ENCODE data around the gene MYZAP. TPM values are rescaled to one million over a fixed set of nuclear protein-coding genes. Genes with fewer than 3 reads are reported as not detected.

The MYZAP gene
- total and polyA plus RNA-seq, 2 experiments from 2014 or later = 1.0 to 1.5 TPM

DNA sequence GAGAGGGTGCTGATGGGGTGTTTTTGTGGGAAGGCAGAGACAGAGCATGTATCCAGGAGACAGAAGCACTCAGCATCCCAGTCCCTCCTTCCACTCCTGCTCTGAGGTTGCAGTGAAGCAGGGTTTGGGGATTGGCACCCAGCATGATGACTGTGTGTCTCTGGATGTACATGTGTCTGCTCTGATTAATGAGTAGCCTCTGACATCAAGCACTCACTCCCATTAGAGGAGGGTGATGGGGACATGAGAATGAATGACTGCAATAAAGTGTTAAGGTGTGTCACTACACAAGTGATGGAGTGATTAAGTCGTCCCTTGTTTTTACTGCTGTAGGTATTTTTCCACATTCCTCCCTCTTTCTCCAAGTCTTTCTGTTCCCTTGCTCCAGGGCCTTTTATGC is 9.6 kb upstream of the MYZAP start:
- H3K27ac ChIP-seq (ENCODE audit: low read depth) = no peak overlapping the region
- no peaks in the 10 kb centered on the region for H3F3A ChIP-seq (replicated peaks; ENCODE audit: low read depth)
- DNase-seq (ENCODE audit: low spot score) (no peak), ATAC-seq (no peak)
- H4K20me1 ChIP-seq (replicated peaks; ENCODE audit: insufficient read depth) = no peaks in the 10 kb centered on the region
- no peaks in the 10 kb centered on the region for H3K36me3 Mint-ChIP-seq (ENCODE audit: low read depth)
- no peak for TF ChIP-seq JUNB (IDR thresholded peaks at IDR 0.05; ENCODE audit: unreplicated experiment)
- no peak for TF ChIP-seq EZH2phosphoT487 (IDR thresholded peaks at IDR 0.05; ENCODE audit: unreplicated experiment)
- TF ChIP-seq, protein P1, sequence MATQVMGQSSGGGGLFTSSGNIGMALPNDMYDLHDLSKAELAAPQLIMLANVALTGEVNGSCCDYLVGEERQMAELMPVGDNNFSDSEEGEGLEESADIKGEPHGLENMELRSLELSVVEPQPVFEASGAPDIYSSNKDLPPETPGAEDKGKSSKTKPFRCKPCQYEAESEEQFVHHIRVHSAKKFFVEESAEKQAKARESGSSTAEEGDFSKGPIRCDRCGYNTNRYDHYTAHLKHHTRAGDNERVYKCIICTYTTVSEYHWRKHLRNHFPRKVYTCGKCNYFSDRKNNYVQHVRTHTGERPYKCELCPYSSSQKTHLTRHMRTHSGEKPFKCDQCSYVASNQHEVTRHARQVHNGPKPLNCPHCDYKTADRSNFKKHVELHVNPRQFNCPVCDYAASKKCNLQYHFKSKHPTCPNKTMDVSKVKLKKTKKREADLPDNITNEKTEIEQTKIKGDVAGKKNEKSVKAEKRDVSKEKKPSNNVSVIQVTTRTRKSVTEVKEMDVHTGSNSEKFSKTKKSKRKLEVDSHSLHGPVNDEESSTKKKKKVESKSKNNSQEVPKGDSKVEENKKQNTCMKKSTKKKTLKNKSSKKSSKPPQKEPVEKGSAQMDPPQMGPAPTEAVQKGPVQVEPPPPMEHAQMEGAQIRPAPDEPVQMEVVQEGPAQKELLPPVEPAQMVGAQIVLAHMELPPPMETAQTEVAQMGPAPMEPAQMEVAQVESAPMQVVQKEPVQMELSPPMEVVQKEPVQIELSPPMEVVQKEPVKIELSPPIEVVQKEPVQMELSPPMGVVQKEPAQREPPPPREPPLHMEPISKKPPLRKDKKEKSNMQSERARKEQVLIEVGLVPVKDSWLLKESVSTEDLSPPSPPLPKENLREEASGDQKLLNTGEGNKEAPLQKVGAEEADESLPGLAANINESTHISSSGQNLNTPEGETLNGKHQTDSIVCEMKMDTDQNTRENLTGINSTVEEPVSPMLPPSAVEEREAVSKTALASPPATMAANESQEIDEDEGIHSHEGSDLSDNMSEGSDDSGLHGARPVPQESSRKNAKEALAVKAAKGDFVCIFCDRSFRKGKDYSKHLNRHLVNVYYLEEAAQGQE (IDR thresholded peaks at IDR 0.05; ENCODE audit: unreplicated experiment) = no peak
- no peak for TF ChIP-seq EZH2 (IDR thresholded peaks at IDR 0.05; ENCODE audit: low read depth, unreplicated experiment)
- TF ChIP-seq, protein P2, sequence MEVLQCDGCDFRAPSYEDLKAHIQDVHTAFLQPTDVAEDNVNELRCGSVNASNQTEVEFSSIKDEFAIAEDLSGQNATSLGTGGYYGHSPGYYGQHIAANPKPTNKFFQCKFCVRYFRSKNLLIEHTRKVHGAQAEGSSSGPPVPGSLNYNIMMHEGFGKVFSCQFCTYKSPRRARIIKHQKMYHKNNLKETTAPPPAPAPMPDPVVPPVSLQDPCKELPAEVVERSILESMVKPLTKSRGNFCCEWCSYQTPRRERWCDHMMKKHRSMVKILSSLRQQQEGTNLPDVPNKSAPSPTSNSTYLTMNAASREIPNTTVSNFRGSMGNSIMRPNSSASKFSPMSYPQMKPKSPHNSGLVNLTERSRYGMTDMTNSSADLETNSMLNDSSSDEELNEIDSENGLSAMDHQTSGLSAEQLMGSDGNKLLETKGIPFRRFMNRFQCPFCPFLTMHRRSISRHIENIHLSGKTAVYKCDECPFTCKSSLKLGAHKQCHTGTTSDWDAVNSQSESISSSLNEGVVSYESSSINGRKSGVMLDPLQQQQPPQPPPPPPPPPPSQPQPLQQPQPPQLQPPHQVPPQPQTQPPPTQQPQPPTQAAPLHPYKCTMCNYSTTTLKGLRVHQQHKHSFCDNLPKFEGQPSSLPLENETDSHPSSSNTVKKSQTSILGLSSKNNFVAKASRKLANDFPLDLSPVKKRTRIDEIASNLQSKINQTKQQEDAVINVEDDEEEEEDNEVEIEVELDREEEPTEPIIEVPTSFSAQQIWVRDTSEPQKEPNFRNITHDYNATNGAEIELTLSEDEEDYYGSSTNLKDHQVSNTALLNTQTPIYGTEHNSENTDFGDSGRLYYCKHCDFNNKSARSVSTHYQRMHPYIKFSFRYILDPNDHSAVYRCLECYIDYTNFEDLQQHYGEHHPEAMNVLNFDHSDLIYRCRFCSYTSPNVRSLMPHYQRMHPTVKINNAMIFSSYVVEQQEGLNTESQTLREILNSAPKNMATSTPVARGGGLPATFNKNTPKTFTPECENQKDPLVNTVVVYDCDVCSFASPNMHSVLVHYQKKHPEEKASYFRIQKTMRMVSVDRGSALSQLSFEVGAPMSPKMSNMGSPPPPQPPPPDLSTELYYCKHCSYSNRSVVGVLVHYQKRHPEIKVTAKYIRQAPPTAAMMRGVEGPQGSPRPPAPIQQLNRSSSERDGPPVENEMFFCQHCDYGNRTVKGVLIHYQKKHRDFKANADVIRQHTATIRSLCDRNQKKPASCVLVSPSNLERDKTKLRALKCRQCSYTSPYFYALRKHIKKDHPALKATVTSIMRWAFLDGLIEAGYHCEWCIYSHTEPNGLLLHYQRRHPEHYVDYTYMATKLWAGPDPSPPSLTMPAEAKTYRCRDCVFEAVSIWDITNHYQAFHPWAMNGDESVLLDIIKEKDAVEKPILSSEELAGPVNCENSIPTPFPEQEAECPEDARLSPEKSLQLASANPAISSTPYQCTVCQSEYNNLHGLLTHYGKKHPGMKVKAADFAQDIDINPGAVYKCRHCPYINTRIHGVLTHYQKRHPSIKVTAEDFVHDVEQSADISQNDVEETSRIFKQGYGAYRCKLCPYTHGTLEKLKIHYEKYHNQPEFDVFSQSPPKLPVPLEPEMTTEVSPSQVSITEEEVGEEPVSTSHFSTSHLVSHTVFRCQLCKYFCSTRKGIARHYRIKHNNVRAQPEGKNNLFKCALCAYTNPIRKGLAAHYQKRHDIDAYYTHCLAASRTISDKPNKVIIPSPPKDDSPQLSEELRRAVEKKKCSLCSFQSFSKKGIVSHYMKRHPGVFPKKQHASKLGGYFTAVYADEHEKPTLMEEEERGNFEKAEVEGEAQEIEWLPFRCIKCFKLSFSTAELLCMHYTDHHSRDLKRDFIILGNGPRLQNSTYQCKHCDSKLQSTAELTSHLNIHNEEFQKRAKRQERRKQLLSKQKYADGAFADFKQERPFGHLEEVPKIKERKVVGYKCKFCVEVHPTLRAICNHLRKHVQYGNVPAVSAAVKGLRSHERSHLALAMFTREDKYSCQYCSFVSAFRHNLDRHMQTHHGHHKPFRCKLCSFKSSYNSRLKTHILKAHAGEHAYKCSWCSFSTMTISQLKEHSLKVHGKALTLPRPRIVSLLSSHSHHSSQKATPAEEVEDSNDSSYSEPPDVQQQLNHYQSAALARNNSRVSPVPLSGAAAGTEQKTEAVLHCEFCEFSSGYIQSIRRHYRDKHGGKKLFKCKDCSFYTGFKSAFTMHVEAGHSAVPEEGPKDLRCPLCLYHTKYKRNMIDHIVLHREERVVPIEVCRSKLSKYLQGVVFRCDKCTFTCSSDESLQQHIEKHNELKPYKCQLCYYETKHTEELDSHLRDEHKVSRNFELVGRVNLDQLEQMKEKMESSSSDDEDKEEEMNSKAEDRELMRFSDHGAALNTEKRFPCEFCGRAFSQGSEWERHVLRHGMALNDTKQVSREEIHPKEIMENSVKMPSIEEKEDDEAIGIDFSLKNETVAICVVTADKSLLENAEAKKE (CRISPR knock-in tag; IDR thresholded peaks at IDR 0.05) = no peak
- TF ChIP-seq ZNF114 (CRISPR knock-in tag; IDR thresholded peaks at IDR 0.05) = no peak
- TF ChIP-seq STAT1 (IDR thresholded peaks at IDR 0.05; ENCODE audit: unreplicated experiment) = no peak
- no peak for TF ChIP-seq NANOG (IDR thresholded peaks at IDR 0.05; ENCODE audit: borderline replicate concordance)
- 0 out of 2 replicates have a peak, but pooled peaks cover 4% of the 10 kb centered on the region for H3K9me2 ChIP-seq (ENCODE audit: insufficient read depth)
- no peak overlapping the region for H3K4me3 ChIP-seq
- H2AFZ ChIP-seq = no peak overlapping the region
- H3K9me3 Mint-ChIP-seq = peaks cover 7% of the 10 kb centered on the region; the same call in 1 of the 3 replicates
- no peak overlapping the region for H3K4me2 ChIP-seq
- no peaks in the 10 kb centered on the region for H3K4me1 Mint-ChIP-seq
- H3K27me3 ChIP-seq (ENCODE audit: insufficient read depth) = no peaks in the 10 kb centered on the region
- H3K79me2 ChIP-seq (replicated peaks; ENCODE audit: insufficient read depth) = no peaks in the 10 kb centered on the region
- peaks cover 3% of the 10 kb centered on the region for H3K27me3 Mint-ChIP-seq (ENCODE audit: insufficient read depth, low read depth, poor library complexity)
- no peaks in the 10 kb centered on the region for H3K4me1 ChIP-seq (ENCODE audit: insufficient read depth)
- no peak overlapping the region for H3K4me3 Mint-ChIP-seq
- no peaks in the 10 kb centered on the region for H3K36me3 ChIP-seq (ENCODE audit: insufficient read depth)
- no peak overlapping the region for H3K27ac Mint-ChIP-seq
